Fibroblast of villous mesenchyme (primary cell): ENCODE measurements around the gene ALS2. TPM values are rescaled to one million over a fixed set of nuclear protein-coding genes. Genes with fewer than 3 reads are reported as not detected.
A peak's percentile ranks its signal among the peaks of the same experiment; 100 is the strongest.
"Not testable (repeated sequence)": the region's sequence is repeated elsewhere in the genome, so short reads cannot be mapped to it uniquely, and the experiment has no call there.

Experiments
- DNase-seq: peaks from one replicate; pipeline ENCODE4 v3.0.0-alpha.2; 2010; ENCODE audit warnings: low read depth
- H3K4me3 ChIP-seq: 2 replicates; pipeline ENCODE4 v1.5.1; 2011; ENCODE audit warnings: low read depth, mild to moderate bottlenecking, low read length
- CTCF ChIP-seq: IDR thresholded peaks from 2 replicates; pipeline ENCODE4 v1.5.1; 2012; ENCODE audit warnings: low read depth, mild to moderate bottlenecking, low read length; ENCODE audit not compliant: insufficient read depth
- total RNA-seq: library from RNA; depleted of rRNA; stranded (reverse); fragments of >200 nt; gene quantifications from 2 replicates; pipeline ENCODE4 v1.2.3, GENCODE V29; 2012

Gene ALS2
- total RNA-seq, 1 donor: 44.0 TPM

- peak within 1 kb of the TSS; percentile 16 for H3K4me3 ChIP-seq
- no peak for TF ChIP-seq CTCF
- DNase-seq: peak; percentile 92
Observed at GRCh38 chr2:201806442-201807170, 25.9 kb upstream of the ALS2 start, which contains the start of gene CDK15. TSS of gene CDK15 (plus strand) at chr2:201806537. CDS start at chr2:201806665, 128 bp downstream.

- DNase-seq: peak; percentile 43
- peak; percentile 51 for TF ChIP-seq CTCF
- not testable (repeated sequence) for H3K4me3 ChIP-seq
Observed at GRCh38 chr2:201798914-201799285, 18.2 kb upstream of the ALS2 start.

GRCh38 chr2:201798252-201798913 lies 17.6 kb upstream of the ALS2 start:
- DNase-seq: peak; percentile 70
- H3K4me3 ChIP-seq: no peak overlapping the region
- TF ChIP-seq CTCF: no peak

- H3K4me3 ChIP-seq: no peak overlapping the region
- TF ChIP-seq CTCF: no peak
- DNase-seq: peak; percentile 21
Observed at GRCh38 chr2:201797175-201797840, 16.6 kb upstream of the ALS2 start.

- no peak for DNase-seq
- TF ChIP-seq CTCF: no peak
- no peak overlapping the region for H3K4me3 ChIP-seq
Observed at GRCh38 chr2:201796478-201796865, 15.7 kb upstream of the ALS2 start.

- TF ChIP-seq CTCF: peak; percentile 82
- DNase-seq: peak; percentile 70
- no peak overlapping the region for H3K4me3 ChIP-seq
Observed at GRCh38 chr2:201795607-201796477, 15.1 kb upstream of the ALS2 start.
